Activated CD8-positive, alpha-beta memory T cell treated with anti-CD3 and anti-CD28 coated beads for 48 hours (primary cell): Measurements from ENCODE around the gene HSD17B8.

ENCODE experiments used
- DNase-seq, 3 experiments: peaks; one replicate each; pipeline ENCODE4 v3.0.0-alpha.2; 2020; ENCODE audit warnings: low read depth in 2 of 3, low spot score in 2 of 3

Gene HSD17B8

DNA sequence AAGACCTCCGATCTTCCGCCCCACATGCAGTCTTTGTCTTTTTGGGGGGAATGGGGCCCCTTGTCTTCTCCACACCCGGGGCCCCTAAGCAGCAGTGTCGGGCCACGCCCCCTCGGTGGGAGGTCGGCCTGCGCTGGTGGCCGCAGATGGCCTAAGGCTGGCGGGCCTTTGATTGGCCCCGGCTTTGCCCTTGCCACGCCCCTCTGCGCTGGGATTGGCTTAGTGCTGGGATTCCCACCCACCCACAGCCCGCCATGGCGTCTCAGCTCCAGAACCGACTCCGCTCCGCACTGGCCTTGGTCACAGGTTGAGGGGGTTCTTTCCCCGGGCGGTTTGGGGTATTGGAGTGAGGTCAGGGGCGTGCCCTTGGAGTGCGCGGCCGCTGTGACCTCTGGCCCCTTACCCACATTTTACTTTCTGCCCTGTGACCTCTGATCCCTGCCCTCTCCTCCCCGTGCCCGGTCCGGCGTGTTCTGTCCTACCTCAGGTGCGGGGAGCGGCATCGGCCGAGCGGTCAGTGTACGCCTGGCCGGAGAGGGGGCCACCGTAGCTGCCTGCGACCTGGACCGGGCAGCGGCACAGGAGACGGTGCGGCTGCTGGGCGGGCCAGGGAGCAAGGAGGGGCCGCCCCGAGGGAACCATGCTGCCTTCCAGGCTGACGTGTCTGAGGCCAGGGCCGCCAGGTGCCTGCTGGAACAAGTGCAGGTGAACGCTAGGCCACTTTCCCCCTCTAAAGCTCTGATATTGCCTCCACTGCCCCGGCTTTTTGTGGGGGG lies at the start of gene HSD17B8:
Gene HSD17B8 (plus strand): TSS at position 241 of the 776 bp plus-strand sequence. CDS start 14 bp downstream, at position 255.
- DNase-seq, result peak; percentile 78 to 84 (median 82)

- no peak for DNase-seq
Measured at GRCh38 chr6:33156561-33156960, 47.9 kb upstream of the HSD17B8 start.

GRCh38 chr6:33156964-33157363 lies 47.5 kb upstream of the HSD17B8 start:
- DNase-seq, result no peak

GRCh38 chr6:33160096-33160495 lies 44.4 kb upstream of the HSD17B8 start:
- no peak for DNase-seq

GRCh38 chr6:33160728-33161344 lies 43.6 kb upstream of the HSD17B8 start:
- no peak for DNase-seq

- peak; percentile 71 to 87 (median 77) for DNase-seq
Measured at GRCh38 chr6:33161354-33162331, 42.8 kb upstream of the HSD17B8 start.

DNA sequence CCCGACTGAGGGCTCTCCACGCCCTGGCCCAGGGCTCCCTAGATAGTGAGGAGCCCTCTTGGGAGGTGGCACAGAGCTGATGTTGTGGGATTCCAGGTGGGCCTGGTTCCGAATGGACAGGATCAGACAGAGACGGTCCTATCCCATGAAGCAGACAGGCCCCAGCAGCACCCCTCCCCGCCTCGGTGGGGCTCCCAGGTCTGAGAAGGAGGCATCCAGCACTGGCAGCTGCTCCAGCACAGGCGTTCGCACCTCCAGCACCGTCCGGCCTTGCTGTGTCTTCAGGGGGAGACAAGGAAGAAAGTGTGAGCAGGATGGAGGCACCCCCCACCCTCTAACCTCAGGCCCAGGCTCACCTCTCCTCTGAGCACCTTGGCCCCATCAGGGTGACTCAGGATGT lies 40.9 kb upstream of the HSD17B8 start:
- DNase-seq, result no peak

- DNase-seq, result no peak
Measured at GRCh38 chr6:33164176-33164575, 40.3 kb upstream of the HSD17B8 start.

GRCh38 chr6:33164665-33165373 lies 39.6 kb upstream of the HSD17B8 start:
- no peak for DNase-seq

DNA sequence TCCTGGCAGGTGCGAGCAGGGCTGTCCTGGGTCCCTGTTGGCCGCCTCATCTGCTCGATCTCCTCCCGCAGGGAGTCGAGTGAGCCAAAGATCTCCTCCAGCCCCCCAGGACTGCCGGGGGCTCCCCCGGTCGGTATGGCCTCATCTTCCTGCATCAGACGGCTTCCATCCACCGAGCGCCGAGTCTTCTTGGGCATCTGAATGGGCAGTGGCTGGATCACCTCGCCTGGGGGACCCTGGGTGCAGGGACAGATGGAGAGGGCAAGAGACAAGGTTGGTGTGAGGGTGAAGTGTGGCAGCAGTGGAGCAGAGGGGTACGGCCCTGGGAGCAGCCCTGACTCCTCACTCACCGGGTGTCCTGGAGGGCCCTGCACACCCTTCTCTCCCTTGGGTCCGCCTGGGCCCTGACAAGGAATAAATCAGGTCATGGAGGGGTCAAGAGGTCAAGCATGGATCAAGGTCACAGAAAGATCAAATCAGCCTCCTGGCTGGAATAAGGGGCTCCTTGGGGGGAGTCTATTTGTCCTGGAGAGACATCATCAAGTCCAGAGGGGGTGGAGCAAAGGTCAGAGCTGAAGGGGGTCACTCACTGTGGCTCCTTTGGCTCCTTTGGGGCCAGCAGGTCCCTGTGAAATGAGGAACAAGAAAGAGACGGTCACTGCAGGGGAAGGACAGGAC lies 38.7 kb upstream of the HSD17B8 start:
- no peak for DNase-seq

GRCh38 chr6:33166363-33166762 lies 38.1 kb upstream of the HSD17B8 start:
- no peak for DNase-seq

DNA sequence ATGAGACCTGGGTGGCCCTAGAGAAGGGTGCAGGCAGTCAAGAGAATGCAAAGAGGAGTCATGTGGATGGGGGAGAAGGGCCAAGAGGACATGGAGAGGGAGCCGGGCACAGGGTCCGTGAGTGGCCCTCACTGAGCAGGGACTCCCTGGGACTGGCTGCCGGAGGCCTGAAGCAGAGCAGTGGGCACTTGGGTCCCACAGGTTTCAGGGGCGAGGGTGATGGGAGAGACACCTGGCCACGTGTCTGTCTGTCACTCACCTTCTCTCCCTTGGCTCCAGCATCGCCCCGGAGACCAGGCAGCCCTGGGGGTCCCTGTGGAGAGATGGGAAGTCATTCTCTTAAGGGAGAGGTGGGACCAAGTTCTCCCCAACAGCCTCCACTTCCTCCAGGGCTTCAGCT lies 37.6 kb upstream of the HSD17B8 start:
- no peak for DNase-seq

DNA sequence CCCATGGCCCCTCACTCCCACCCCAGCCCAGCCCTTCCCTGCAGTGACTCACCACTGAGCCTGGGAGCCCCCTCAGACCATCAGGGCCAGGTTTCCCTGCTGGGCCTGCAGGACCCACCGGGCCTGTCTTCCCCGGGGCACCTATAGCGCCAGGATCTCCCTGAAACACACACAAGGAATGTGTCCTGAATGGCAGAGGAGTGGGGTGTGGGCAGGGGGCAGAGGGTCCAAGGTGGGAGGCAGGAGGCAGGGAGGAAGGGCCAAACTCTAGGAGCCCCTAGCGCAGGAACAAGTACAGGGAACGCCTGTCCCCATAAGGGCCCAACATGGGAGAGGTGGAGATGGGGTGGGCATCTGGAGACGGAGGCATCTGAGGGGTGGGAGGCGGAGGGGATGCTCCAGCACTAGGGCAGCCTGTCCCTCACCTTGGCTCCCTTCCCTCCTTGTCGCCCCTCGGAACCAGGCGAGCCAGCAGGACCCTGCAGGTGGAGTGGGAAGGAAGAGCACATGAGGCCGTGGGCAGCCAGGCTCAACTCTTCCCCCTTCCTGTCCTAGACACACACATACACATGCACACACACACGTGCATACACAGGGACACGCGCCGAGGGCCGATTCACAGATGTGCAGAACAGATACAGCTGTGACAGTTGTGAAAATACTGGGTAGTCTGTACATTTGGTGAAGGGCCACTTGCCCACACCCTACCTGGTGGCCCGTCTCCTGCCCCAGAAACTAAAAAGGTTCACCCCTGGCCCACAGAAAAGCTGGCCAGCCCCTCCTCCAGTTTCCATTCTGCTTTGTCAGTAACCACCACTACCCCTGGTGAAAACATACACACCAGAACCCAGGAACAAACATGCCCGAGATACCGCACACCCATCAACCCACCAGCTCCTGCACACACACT lies 36.8 kb upstream of the HSD17B8 start:
- DNase-seq, result no peak

- no peak for DNase-seq
Measured at GRCh38 chr6:33168284-33168601, 36.2 kb upstream of the HSD17B8 start.

DNA sequence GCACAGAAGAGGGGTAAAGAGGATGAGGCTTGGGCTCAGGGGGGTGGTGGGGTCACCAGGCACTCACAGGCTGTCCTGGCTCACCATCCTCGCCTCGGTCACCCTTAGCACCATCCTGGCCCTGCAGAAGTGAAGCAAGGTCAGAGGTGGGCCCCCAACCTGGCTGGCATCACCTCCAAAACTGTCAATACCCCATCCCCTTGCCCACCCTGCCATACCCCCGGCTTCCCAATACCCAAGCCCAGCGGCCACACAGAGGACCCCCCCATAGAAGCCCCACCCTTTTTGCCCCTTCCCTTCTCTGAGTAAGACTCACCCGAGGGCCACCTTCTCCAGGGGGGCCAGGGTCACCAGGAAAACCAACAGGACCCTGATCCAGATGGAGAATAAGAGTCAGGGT lies 35.8 kb upstream of the HSD17B8 start:
- DNase-seq, result no peak

GRCh38 chr6:33169291-33170175 lies 34.9 kb upstream of the HSD17B8 start:
- DNase-seq, result no peak

- no peak for DNase-seq
Measured at GRCh38 chr6:33170176-33171015, 34.1 kb upstream of the HSD17B8 start.
